ENCODE measurements around the gene TGFBR1.

- TF ChIP-seq CTCF (IDR thresholded peaks at IDR 0.05) (no peak), EP300 (IDR thresholded peaks at IDR 0.05; ENCODE audit: low read depth) (no peak), POLR2AphosphoS5 (IDR thresholded peaks at IDR 0.05) (no peak)
Measured at GRCh38 chr9:99160173-99160572, 55.3 kb downstream of the TGFBR1 start.
